ENCODE measurements around the gene RBM38. TPM values are rescaled to one million over a fixed set of nuclear protein-coding genes. Genes with fewer than 3 reads are reported as not detected.

RBM38 gene
- total and polyA plus RNA-seq, 2 of the 13 experiments (the other 11 are each of a cell fraction or from before 2014, with no cell fraction given), result 24.2 to 34.2 TPM

DNA sequence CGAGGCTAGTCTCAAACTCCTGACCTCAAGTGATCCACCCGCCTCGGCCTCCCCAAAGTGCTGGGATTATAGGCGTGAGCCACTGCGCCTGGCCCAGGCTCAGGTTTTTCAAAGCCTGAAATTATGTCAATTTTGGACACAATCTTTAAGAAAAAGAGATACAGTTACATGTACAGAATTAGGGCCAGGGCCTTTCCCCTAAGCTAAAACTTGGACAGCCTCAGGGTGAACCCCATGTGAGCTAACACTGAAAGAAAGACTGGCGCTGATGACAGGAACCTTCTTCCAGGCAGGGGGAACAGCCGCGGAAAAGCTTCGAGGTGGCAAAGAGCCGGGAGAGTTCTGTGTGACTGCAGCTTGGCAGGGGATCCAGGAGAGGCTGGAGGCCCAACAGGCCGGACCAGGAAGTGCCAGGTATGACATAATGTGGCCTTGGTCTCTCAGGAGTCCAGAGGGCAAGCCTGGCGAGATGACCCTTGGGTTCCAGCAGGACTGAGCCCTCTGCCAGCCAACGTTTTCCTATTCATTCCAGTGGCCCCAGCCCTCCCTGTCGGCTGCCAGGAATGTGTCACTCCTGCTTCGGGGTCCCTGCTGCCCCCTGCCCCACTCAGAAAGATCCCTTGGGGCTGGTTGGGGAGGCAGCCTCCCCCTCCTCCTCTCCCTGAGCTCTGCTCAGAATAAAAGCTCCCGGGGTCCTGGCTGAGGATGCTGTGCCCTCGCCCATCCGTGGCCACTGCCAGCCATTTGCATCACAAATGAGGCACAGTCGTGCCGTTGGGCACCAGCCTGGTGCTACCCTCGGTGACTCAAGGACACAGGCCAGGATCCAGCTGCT lies 37.3 kb downstream of the RBM38 start (continued):
- no peak for TF ChIP-seq ZNF704 (CRISPR knock-in tag; IDR thresholded peaks at IDR 0.05; ENCODE audit: borderline replicate concordance)
- TF ChIP-seq EP300 (IDR thresholded peaks at IDR 0.05; ENCODE audit: low read depth in 2 of 2, low read length in 2 of 2), result 0 out of 4 replicates have a peak, but pooled peaks of 1 of the 2 experiments have one; percentile 35
- TF ChIP-seq EP300 (CRISPR knock-in tag; IDR thresholded peaks at IDR 0.05; ENCODE audit: borderline replicate concordance), result no peak
- TF ChIP-seq, protein P1, sequence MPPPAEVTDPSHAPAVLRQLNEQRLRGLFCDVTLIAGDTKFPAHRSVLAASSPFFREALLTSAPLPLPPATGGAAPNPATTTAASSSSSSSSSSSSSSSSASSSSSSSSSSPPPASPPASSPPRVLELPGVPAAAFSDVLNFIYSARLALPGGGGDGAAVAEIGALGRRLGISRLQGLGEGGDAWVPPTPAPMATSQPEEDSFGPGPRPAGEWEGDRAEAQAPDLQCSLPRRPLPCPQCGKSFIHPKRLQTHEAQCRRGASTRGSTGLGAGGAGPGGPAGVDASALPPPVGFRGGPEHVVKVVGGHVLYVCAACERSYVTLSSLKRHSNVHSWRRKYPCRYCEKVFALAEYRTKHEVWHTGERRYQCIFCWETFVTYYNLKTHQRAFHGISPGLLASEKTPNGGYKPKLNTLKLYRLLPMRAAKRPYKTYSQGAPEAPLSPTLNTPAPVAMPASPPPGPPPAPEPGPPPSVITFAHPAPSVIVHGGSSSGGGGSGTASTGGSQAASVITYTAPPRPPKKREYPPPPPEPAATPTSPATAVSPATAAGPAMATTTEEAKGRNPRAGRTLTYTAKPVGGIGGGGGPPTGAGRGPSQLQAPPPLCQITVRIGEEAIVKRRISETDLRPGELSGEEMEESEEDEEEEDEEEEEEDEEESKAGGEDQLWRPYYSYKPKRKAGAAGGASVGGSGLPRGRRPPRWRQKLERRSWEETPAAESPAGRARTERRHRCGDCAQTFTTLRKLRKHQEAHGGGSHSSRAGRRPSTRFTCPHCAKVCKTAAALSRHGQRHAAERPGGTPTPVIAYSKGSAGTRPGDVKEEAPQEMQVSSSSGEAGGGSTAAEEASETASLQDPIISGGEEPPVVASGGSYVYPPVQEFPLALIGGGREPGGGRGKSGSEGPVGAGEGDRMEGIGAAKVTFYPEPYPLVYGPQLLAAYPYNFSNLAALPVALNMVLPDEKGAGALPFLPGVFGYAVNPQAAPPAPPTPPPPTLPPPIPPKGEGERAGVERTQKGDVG (CRISPR knock-in tag; IDR thresholded peaks at IDR 0.05; ENCODE audit: borderline replicate concordance), result no peak
- no peak for TF ChIP-seq NFRKB (IDR thresholded peaks at IDR 0.05)
- TF ChIP-seq, protein P2, sequence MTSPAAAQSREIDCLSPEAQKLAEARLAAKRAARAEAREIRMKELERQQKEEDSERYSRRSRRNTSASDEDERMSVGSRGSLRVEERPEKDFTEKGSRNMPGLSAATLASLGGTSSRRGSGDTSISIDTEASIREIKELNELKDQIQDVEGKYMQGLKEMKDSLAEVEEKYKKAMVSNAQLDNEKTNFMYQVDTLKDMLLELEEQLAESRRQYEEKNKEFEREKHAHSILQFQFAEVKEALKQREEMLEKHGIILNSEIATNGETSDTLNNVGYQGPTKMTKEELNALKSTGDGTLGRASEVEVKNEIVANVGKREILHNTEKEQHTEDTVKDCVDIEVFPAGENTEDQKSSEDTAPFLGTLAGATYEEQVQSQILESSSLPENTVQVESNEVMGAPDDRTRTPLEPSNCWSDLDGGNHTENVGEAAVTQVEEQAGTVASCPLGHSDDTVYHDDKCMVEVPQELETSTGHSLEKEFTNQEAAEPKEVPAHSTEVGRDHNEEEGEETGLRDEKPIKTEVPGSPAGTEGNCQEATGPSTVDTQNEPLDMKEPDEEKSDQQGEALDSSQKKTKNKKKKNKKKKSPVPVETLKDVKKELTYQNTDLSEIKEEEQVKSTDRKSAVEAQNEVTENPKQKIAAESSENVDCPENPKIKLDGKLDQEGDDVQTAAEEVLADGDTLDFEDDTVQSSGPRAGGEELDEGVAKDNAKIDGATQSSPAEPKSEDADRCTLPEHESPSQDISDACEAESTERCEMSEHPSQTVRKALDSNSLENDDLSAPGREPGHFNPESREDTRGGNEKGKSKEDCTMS (CRISPR knock-in tag; conservative IDR thresholded peaks at IDR 0.05), result no peak
- no peak for TF ChIP-seq CHD4 (IDR thresholded peaks at IDR 0.05; ENCODE audit: borderline replicate concordance, low read length)
- 0 out of 2 replicates have a peak, but pooled peaks have one; percentile 39 for TF ChIP-seq POLR2G (IDR thresholded peaks at IDR 0.05; ENCODE audit: low read depth, low read length)
- peak; percentile 65; the same call in 1 of the 2 replicates for TF ChIP-seq ZNF333 (CRISPR knock-in tag; IDR thresholded peaks at IDR 0.05; ENCODE audit: borderline replicate concordance)
- TF ChIP-seq CREBL2 (CRISPR knock-in tag; IDR thresholded peaks at IDR 0.05; ENCODE audit: borderline replicate concordance), result no peak
- TF ChIP-seq ZNF510 (CRISPR knock-in tag; IDR thresholded peaks at IDR 0.05; ENCODE audit: low read depth), result no peak
- no peak for TF ChIP-seq SMAD3 (CRISPR knock-in tag; IDR thresholded peaks at IDR 0.05)
- no peak for TF ChIP-seq HHEX (CRISPR knock-in tag; IDR thresholded peaks at IDR 0.05)
- no peak for TF ChIP-seq MTA3 (CRISPR knock-in tag; IDR thresholded peaks at IDR 0.05)
- TF ChIP-seq, protein P3, sequence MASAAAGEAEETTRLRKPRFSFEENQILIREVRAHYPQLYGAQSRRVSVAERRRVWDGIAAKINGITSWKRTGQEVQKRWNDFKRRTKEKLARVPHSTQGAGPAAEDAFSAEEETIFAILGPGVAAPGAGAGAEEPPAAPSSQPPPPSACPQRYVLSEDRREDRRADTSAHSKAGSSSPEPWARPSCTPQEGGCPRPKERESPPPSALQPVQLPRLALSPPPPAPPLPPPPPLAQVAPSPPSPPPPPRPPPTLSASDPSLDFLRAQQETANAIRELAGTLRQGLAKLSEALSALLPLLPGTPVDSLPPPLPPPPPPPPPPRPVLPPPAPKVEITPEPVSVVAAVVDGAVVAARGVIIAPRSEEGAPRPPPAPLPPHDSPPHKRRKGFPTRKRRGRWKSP (CRISPR knock-in tag; IDR thresholded peaks at IDR 0.05), result no peak
- no peak for TF ChIP-seq SALL2 (CRISPR knock-in tag; IDR thresholded peaks at IDR 0.05)
- peak; percentile 49; the same call in 1 of the 2 replicates for TF ChIP-seq ZNF770 (CRISPR knock-in tag; IDR thresholded peaks at IDR 0.05)
